Activated naive CD4-positive, alpha-beta T cell treated with anti-CD3 and anti-CD28 coated beads, Interleukin-2, amount 50 U/mL, for 72 hours (primary cell): ENCODE measurements around the gene CFAP221. TPM values are rescaled to one million over a fixed set of nuclear protein-coding genes. Genes with fewer than 3 reads are reported as not detected.

Source experiments
- ATAC-seq, 2 donors: fragments of 150-1000 bp; cut with Tn5 transposase; 2 replicates each; pipeline ENCODE4 v1.10.0; 2021; ENCODE audit warnings: mild to moderate bottlenecking in 2 of 2, moderate library complexity in 2 of 2
- DNase-seq, 2 donors: peaks; one replicate each; pipeline ENCODE4 v3.0.0; 2021 to 2022; ENCODE audit warnings: low spot score in 2 of 2
- H3K27ac Mint-ChIP-seq, 2 donors: one replicate each; pipeline ENCODE4 v1.8.0; 2022; ENCODE audit warnings: mild to moderate bottlenecking in 2 of 2, mixed read lengths in 2 of 2
- H3K36me3 Mint-ChIP-seq, 2 donors: one replicate each; pipeline ENCODE4 v1.8.0; 2022; ENCODE audit warnings: mixed read lengths in 2 of 2
- H3K9me3 Mint-ChIP-seq, 2 donors: one replicate each; pipeline ENCODE4 v1.8.0; 2022; ENCODE audit warnings: mixed read lengths in 2 of 2
- total RNA-seq, 2 donors: library from RNA; stranded (reverse); gene quantifications; one replicate each; pipeline ENCODE4 v1.2.3, GENCODE V29; 2022

The CFAP221 gene
- total RNA-seq, 2 donors from 2014 or later = not detected

- no peak for ATAC-seq
- H3K27ac Mint-ChIP-seq = no peak overlapping the region
- no peaks in the 10 kb centered on the region for H3K9me3 Mint-ChIP-seq
- no peaks in the 10 kb centered on the region for H3K36me3 Mint-ChIP-seq
- DNase-seq = no peak
Observed at GRCh38 chr2:119693567-119693966, 149.3 kb downstream of the CFAP221 start.

GRCh38 chr2:119693967-119694366 lies 149.7 kb downstream of the CFAP221 start:
- Mint-ChIP-seq H3K9me3 (no peaks in the 10 kb centered on the region), H3K27ac (no peak overlapping the region), H3K36me3 (no peaks in the 10 kb centered on the region)
- DNase-seq = no peak
- no peak for ATAC-seq

- no peaks in the 10 kb centered on the region for H3K36me3 Mint-ChIP-seq
- ATAC-seq (no peak), DNase-seq (no peak)
- H3K27ac Mint-ChIP-seq = no peak overlapping the region
- no peaks in the 10 kb centered on the region for H3K9me3 Mint-ChIP-seq
Observed at GRCh38 chr2:119694470-119694844, 150.2 kb downstream of the CFAP221 start.

GRCh38 chr2:119694845-119695521 lies 150.7 kb downstream of the CFAP221 start:
- peak; percentile 21 to 47 for ATAC-seq
- no peak for DNase-seq
- H3K27ac Mint-ChIP-seq = peak overlapping the region; percentile 25 to 28
- no peaks in the 10 kb centered on the region for H3K9me3 Mint-ChIP-seq
- H3K36me3 Mint-ChIP-seq = no peaks in the 10 kb centered on the region

GRCh38 chr2:119696005-119696404 lies 151.8 kb downstream of the CFAP221 start:
- DNase-seq = no peak
- H3K9me3 Mint-ChIP-seq = no peaks in the 10 kb centered on the region
- H3K36me3 Mint-ChIP-seq = no peaks in the 10 kb centered on the region
- ATAC-seq = no peak
- H3K27ac Mint-ChIP-seq = peak overlapping the region in 1 of 2 donors; percentile 28

- H3K9me3 Mint-ChIP-seq = no peaks in the 10 kb centered on the region
Observed at GRCh38 chr2:119696494-119697030, 152.3 kb downstream of the CFAP221 start.

DNA sequence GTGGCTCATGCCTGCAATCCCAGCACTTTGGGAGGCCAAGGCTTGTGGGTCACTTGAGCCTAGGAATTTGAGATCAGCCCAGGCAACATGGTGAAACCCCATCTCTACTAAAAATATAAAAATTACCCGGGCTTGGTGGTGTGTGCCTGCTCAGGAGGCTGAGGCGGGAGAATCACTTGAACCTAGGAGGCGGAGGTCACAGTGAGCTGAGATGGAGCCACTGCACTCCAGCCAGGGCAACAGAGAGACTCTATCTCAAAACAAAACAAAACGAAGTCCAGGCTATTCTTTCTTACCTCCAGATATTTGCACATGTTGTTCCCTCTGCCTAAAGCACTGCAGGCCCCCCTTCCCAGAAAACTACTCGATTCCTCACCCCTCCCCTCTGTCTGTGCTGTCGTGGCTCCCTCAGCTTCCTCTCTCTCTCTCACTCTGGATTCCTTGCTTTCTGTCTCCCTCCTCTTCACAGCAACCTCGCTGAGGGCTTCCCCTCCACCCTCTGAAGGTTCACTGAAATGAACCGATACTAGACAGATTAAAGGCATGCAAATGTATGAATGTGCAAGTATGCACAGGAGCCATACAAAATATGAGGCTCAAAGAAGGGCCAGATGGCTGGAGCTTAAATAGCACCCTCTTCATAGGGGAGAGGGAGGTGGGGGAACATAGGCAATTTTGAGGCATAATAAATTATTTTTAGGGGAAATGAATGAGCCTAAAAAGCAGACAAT lies 153.2 kb downstream of the CFAP221 start:
- peak overlapping the region in 1 of 2 donors; percentile 71 for H3K27ac Mint-ChIP-seq
- no peaks in the 10 kb centered on the region for H3K9me3 Mint-ChIP-seq
- ATAC-seq (peak; percentile 85 to 89), DNase-seq (no peak)
- H3K36me3 Mint-ChIP-seq = no peaks in the 10 kb centered on the region

More at GRCh38 chr2:119696494-119697030, 152.3 kb downstream of the CFAP221 start:
- DNase-seq (no peak), ATAC-seq (no peak)
- no peak overlapping the region for H3K27ac Mint-ChIP-seq
- no peaks in the 10 kb centered on the region for H3K36me3 Mint-ChIP-seq

GRCh38 chr2:119698246-119698645 lies 154.0 kb downstream of the CFAP221 start:
- no peaks in the 10 kb centered on the region for H3K36me3 Mint-ChIP-seq
- DNase-seq = no peak
- no peak for ATAC-seq

DNA sequence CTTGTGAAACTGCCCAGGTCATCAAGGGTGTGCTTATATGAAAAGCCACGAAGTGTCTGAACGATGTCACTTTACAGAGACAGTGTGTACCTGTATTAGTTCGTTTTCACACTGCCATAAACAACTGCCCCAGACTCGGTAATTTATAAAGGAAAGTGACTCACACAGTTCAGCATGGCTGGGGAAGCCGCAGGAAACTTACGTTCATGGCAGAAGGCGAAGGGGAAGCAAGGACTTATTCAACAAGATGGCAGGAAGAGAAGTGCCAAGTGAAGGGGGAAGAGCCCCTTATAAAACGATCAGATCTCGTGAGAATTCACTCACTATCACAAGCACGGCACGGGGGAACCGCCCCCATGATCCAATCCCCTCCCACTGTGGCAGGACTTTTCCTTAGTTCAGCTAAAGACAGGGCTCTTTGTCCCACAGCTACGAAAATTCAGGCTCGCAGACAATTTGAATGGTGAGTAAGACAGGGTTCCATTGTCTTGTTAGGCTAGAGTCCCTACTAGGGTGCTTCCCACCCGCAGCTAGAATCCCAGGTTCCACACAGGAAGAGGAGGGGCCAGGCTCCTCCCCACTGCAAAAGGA lies 154.9 kb downstream of the CFAP221 start:
- Mint-ChIP-seq H3K27ac (no peak overlapping the region), H3K9me3 (no peaks in the 10 kb centered on the region), H3K36me3 (no peaks in the 10 kb centered on the region)
- DNase-seq (no peak), ATAC-seq (no peak)

More at GRCh38 chr2:119698246-119698645, 154.0 kb downstream of the CFAP221 start:
- Mint-ChIP-seq H3K9me3 (no peaks in the 10 kb centered on the region), H3K27ac (no peak overlapping the region)

GRCh38 chr2:119700866-119701265 lies 156.6 kb downstream of the CFAP221 start:
- DNase-seq (no peak), ATAC-seq (no peak)
- Mint-ChIP-seq H3K36me3 (peaks cover 0 to 9% of the 10 kb centered on the region in 2 donors), H3K27ac (no peak overlapping the region), H3K9me3 (no peaks in the 10 kb centered on the region)

DNA sequence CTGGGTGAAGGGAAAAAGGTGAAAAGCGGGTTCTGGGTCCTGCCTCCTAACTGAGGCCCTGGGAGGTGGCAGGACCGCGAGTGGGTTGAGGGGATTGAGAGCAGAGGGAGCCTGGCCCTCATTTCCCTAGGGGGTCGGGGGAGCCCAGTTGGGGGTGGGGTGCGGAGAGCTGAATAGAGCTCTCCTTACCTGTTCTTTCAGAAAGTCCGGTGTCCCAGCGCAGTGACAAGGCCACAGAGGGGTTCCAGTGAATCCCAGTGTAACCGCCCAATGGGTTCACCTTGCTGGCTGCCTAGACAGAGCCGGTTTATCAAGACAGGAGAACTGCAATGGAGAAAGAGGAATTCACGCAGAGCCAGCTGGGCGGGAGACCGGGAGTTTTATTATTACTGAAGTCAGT lies 157.1 kb downstream of the CFAP221 start:
- DNase-seq = no peak
- ATAC-seq = no peak
- no peak overlapping the region for H3K27ac Mint-ChIP-seq
- peaks cover 0 to 9% of the 10 kb centered on the region in 2 donors for H3K36me3 Mint-ChIP-seq
- H3K9me3 Mint-ChIP-seq = no peaks in the 10 kb centered on the region

- no peak for ATAC-seq
- peaks cover 0 to 9% of the 10 kb centered on the region in 2 donors for H3K36me3 Mint-ChIP-seq
- DNase-seq = no peak
- no peaks in the 10 kb centered on the region for H3K9me3 Mint-ChIP-seq
- H3K27ac Mint-ChIP-seq = no peak overlapping the region
Observed at GRCh38 chr2:119702203-119702917, 158.1 kb downstream of the CFAP221 start.

DNA sequence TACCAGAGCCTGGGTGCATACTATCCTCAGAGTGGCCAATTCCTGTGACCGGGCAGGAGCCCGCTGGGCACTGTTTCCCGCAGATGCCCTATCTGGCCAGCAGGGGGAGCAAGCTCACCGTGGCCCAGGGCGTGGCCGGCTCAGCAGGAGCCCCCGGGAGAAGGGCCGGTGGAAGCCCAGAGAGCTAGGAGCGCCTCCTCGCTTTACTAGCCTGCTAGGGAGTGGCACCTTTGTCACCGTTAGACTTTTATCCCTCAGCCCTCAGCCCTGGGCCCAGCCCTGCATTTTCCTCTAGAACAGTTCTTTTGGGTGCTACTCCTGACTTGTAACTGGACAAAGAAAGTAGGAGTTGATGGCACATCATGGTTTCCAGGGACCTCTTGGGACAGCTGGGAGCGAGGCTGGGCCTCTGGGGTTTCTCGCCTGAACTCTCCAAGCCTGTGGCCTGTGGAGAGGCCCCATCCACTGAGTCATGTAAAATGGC lies 158.7 kb downstream of the CFAP221 start:
- Mint-ChIP-seq H3K36me3 (peaks cover 0 to 9% of the 10 kb centered on the region in 2 donors), H3K9me3 (no peaks in the 10 kb centered on the region), H3K27ac (no peak overlapping the region)
- ATAC-seq (peak; percentile 72 to 87), DNase-seq (peak; percentile 75 to 80)

DNA sequence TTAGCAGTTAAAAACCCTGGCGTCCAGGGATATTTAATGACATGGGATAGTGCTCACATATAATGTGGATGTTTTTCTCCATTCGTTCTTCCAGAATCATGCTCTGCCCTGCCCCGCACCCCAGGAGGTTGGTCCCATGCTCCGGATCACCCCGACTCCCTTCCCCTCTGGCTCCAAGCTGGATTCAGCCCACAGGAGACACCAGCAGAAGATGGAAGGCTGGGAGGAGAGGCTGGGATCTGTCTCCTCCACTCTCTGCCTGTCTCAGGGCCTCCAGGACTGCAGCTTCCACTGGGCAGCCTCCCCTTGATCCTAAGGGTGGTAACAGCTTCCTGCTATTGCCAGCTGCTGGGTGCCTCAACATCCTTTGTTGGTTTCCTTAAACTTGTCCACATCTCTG lies 159.3 kb downstream of the CFAP221 start:
- peaks cover 0 to 9% of the 10 kb centered on the region in 2 donors for H3K36me3 Mint-ChIP-seq
- no peak for ATAC-seq
- H3K27ac Mint-ChIP-seq = peak overlapping the region in 1 of 2 donors; percentile 46

DNA sequence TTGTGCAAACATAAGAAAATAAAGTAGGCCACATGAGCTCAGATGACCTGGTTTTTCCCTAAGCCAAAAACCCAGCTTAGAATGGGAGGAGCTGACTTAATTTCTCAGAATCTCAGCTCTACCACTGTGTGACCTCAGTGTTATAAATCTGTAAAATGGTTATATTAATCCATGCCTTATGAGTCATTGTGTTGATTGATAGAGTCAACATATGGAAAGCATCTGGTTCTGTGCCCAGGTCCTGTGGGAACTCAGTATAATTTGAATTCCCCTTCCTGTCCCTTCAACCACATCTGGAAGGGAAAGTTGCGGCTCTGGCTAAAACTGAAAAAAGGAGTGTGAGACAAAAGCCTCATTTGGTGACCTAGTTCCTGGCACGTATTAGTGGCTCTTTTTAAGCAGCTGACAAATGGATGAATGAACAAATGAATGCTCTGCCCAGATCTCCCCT lies 160.4 kb downstream of the CFAP221 start:
- ATAC-seq (peak; percentile 75 to 88), DNase-seq (no peak)
- H3K9me3 Mint-ChIP-seq = no peaks in the 10 kb centered on the region
- H3K27ac Mint-ChIP-seq = peak overlapping the region in 1 of 2 donors; percentile 32
- H3K36me3 Mint-ChIP-seq = peaks cover 0 to 9% of the 10 kb centered on the region in 2 donors

More for the DNA sequence above, 159.3 kb downstream of the CFAP221 start:
- no peaks in the 10 kb centered on the region for H3K9me3 Mint-ChIP-seq
- DNase-seq = no peak

DNA sequence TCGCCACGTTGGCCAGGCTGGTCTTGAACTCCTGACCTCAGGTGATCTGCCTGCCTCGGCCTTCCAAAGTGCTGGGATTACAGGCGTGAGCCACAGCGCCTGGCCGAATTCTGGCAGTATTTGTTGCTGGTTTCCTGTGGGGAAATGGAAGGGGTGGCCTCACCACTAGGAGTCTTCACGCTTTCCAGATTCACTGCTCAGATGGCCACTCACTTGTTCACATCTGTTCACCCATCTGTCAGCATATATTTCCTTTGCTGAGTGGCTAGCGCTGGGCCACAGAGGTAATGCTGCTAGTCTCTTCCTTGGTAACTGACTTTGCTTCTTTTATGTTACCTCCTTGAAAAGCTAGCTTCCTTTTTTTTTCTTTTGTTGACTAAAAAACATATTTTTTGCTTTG lies 162.0 kb downstream of the CFAP221 start:
- Mint-ChIP-seq H3K27ac (no peak overlapping the region), H3K36me3 (peaks cover 0 to 9% of the 10 kb centered on the region in 2 donors), H3K9me3 (no peaks in the 10 kb centered on the region)
- no peak for DNase-seq
- ATAC-seq = no peak
